ENCODE measurements around the gene GSDME. TPM values are rescaled to one million over a fixed set of nuclear protein-coding genes. Genes with fewer than 3 reads are reported as not detected.

GSDME gene
- total RNA-seq, 1 donor from 2014 or later: 9.3 TPM

- H3K4me3 Mint-ChIP-seq: no peak overlapping the region
- H3K27ac Mint-ChIP-seq: no peak overlapping the region
- peaks cover 11% of the 10 kb centered on the region for H3K9me3 Mint-ChIP-seq
- H3K4me1 Mint-ChIP-seq: no peaks in the 10 kb centered on the region
- no peak for DNase-seq (ENCODE audit: low spot score in 2 of 2, unreplicated experiment in 2 of 2)
- no peaks in the 10 kb centered on the region for H3K27me3 Mint-ChIP-seq (ENCODE audit: low read depth)
- TF ChIP-seq CTCF (IDR thresholded peaks at IDR 0.05; ENCODE audit: unreplicated experiment): no peak
- no peaks in the 10 kb centered on the region for H3K36me3 Mint-ChIP-seq
Observed at GRCh38 chr7:24781106-24781505, 23.8 kb upstream of the GSDME start.

GRCh38 chr7:24779283-24779655, 22.0 kb upstream of the GSDME start:
- H3K9me3 Mint-ChIP-seq: peaks cover 11% of the 10 kb centered on the region
- no peak for TF ChIP-seq CTCF (IDR thresholded peaks at IDR 0.05; ENCODE audit: unreplicated experiment)
- no peaks in the 10 kb centered on the region for H3K27me3 Mint-ChIP-seq (ENCODE audit: low read depth)
- no peak overlapping the region for H3K4me3 Mint-ChIP-seq
- no peak for DNase-seq (ENCODE audit: low spot score in 2 of 2, unreplicated experiment in 2 of 2)
- H3K4me1 Mint-ChIP-seq: no peaks in the 10 kb centered on the region
- H3K27ac Mint-ChIP-seq: no peak overlapping the region
- H3K36me3 Mint-ChIP-seq: no peaks in the 10 kb centered on the region

GRCh38 chr7:24778543-24779282, 21.4 kb upstream of the GSDME start:
- DNase-seq (ENCODE audit: low spot score in 2 of 2, unreplicated experiment in 2 of 2): no peak
- no peaks in the 10 kb centered on the region for H3K27me3 Mint-ChIP-seq (ENCODE audit: low read depth)
- TF ChIP-seq CTCF (IDR thresholded peaks at IDR 0.05; ENCODE audit: unreplicated experiment): no peak
- peaks cover 5% of the 10 kb centered on the region for H3K9me3 Mint-ChIP-seq
- no peaks in the 10 kb centered on the region for H3K4me1 Mint-ChIP-seq
- no peaks in the 10 kb centered on the region for H3K36me3 Mint-ChIP-seq
- H3K27ac Mint-ChIP-seq: no peak overlapping the region
- no peak overlapping the region for H3K4me3 Mint-ChIP-seq

- H3K27me3 Mint-ChIP-seq (ENCODE audit: low read depth): no peaks in the 10 kb centered on the region
- no peak for DNase-seq (ENCODE audit: low spot score in 2 of 2, unreplicated experiment in 2 of 2)
- TF ChIP-seq CTCF (IDR thresholded peaks at IDR 0.05; ENCODE audit: unreplicated experiment): no peak
- no peak overlapping the region for H3K27ac Mint-ChIP-seq
- no peaks in the 10 kb centered on the region for H3K4me1 Mint-ChIP-seq
- no peaks in the 10 kb centered on the region for H3K9me3 Mint-ChIP-seq
- H3K4me3 Mint-ChIP-seq: no peak overlapping the region
- no peaks in the 10 kb centered on the region for H3K36me3 Mint-ChIP-seq
Observed at GRCh38 chr7:24777806-24778205, 20.5 kb upstream of the GSDME start.

- Mint-ChIP-seq H3K9me3 (peaks cover 16% of the 10 kb centered on the region), H3K27ac (no peak overlapping the region), H3K36me3 (no peaks in the 10 kb centered on the region), H3K4me1 (no peaks in the 10 kb centered on the region), H3K4me3 (no peak overlapping the region), H3K27me3 (ENCODE audit: low read depth) (no peaks in the 10 kb centered on the region)
- DNase-seq (ENCODE audit: low spot score in 2 of 2, unreplicated experiment in 2 of 2): no peak
- TF ChIP-seq CTCF (IDR thresholded peaks at IDR 0.05; ENCODE audit: unreplicated experiment): no peak
Observed at GRCh38 chr7:24773646-24774045, 16.4 kb upstream of the GSDME start.
